Liver (tissue), 9 donors: Measurements from ENCODE around the gene LPP. TPM values are rescaled to one million over a fixed set of nuclear protein-coding genes. Genes with fewer than 3 reads are reported as not detected.

Experiments used
- DNase-seq: peaks from one replicate; pipeline ENCODE4 v3.0.0-alpha.2; 2017; ENCODE audit warnings: low spot score
- H3K27ac ChIP-seq, 2 donors: one replicate each; pipeline ENCODE4 v1.7.0; 2013; ENCODE audit warnings: inconsistent platforms in 2 of 2, low read length in 2 of 2, control low read depth in 1 of 2, low read depth in 1 of 2, mild to moderate bottlenecking in 1 of 2
- H3K27me3 ChIP-seq, 4 donors: one replicate each; pipeline versions ENCODE4 v1.6.1 to v1.7.0; 2013; ENCODE audit warnings: low read length in 3 of 4, inconsistent platforms in 1 of 4, mild to moderate bottlenecking in 1 of 4, moderate library complexity in 1 of 4; ENCODE audit not compliant: control insufficient read depth in 4 of 4, insufficient read depth in 4 of 4
- H3K36me3 ChIP-seq, 4 donors: one replicate each; pipeline versions ENCODE4 v1.6.1 to v1.7.0; 2013; ENCODE audit warnings: low read length in 3 of 4, mild to moderate bottlenecking in 3 of 4, low read depth in 1 of 4, moderate library complexity in 1 of 4; ENCODE audit not compliant: control insufficient read depth in 4 of 4, insufficient read depth in 3 of 4
- H3K4me1 ChIP-seq, 4 donors: one replicate each; pipeline versions ENCODE4 v1.6.1 to v1.7.0; 2013; ENCODE audit warnings: low read length in 3 of 4, mild to moderate bottlenecking in 3 of 4, moderate library complexity in 1 of 4; ENCODE audit not compliant: control insufficient read depth in 4 of 4, insufficient read depth in 4 of 4
- H3K4me3 ChIP-seq, 3 donors: one replicate each; pipeline versions ENCODE4 v1.6.1 to v1.7.0; 2013; ENCODE audit warnings: low read length in 3 of 3, control low read depth in 1 of 3, low read depth in 1 of 3, mild to moderate bottlenecking in 1 of 3
- H3K9ac ChIP-seq, 2 donors: one replicate each; pipeline ENCODE4 v1.7.0; 2013; ENCODE audit warnings: low read length in 2 of 2, mild to moderate bottlenecking in 2 of 2, moderate library complexity in 2 of 2, control low read depth in 1 of 2, low read depth in 1 of 2
- H3K9me3 ChIP-seq, 4 donors: one replicate each; pipeline versions ENCODE4 v1.6.1 to v1.7.0; 2013; ENCODE audit warnings: low read length in 3 of 4; ENCODE audit not compliant: control insufficient read depth in 4 of 4
- ATF3 ChIP-seq: IDR thresholded peaks from 2 replicates; pipeline ENCODE4 v1.6.1; 2016; ENCODE audit warnings: antibody characterized with exemption
- CTCF ChIP-seq: fragments of 150-350 bp; IDR thresholded peaks from 2 replicates; pipeline ENCODE4 v1.5.1; 2017; ENCODE audit warnings: improper control_type of control experiment, low read depth, low read length; ENCODE audit not compliant: missing input control
- EGR1 ChIP-seq, 2 donors: IDR thresholded peaks; 2 replicates each; pipeline ENCODE4 v1.6.1; 2016 to 2018; ENCODE audit warnings: antibody characterized with exemption in 2 of 2, low read depth in 2 of 2
- FOXA1 ChIP-seq: IDR thresholded peaks from 2 replicates; pipeline ENCODE4 v1.6.1; 2016; ENCODE audit warnings: antibody characterized with exemption
- FOXA2 ChIP-seq: IDR thresholded peaks from 2 replicates; pipeline ENCODE4 v1.6.1; 2016; ENCODE audit warnings: antibody characterized with exemption
- GABPA ChIP-seq, 2 donors: IDR thresholded peaks in 1 of 2; conservative IDR thresholded peaks in 1 of 2; 2 replicates each; pipeline ENCODE4 v1.6.1; 2016; ENCODE audit warnings: antibody characterized with exemption in 2 of 2, mild to moderate bottlenecking in 1 of 2, moderate library complexity in 1 of 2
- HNF4A ChIP-seq, 2 donors: conservative IDR thresholded peaks; 2 replicates each; pipeline ENCODE4 v1.6.1; 2016; ENCODE audit warnings: antibody characterized with exemption in 2 of 2, mild to moderate bottlenecking in 2 of 2
- HNF4G ChIP-seq: IDR thresholded peaks from 2 replicates; pipeline ENCODE4 v1.6.1; 2016; ENCODE audit warnings: antibody characterized with exemption
- JUND ChIP-seq, 2 donors: IDR thresholded peaks; 2 replicates each; pipeline ENCODE4 v1.6.1; 2016; ENCODE audit warnings: antibody characterized with exemption in 2 of 2
- MAX ChIP-seq: IDR thresholded peaks from 2 replicates; pipeline ENCODE4 v1.6.1; 2016; ENCODE audit warnings: antibody characterized with exemption
- NR2F2 ChIP-seq: IDR thresholded peaks from 2 replicates; pipeline ENCODE4 v1.6.1; 2016; ENCODE audit warnings: antibody characterized with exemption
- RAD21 ChIP-seq, 2 donors: IDR thresholded peaks; 2 replicates each; pipeline ENCODE4 v1.6.1; 2016; ENCODE audit warnings: antibody characterized with exemption in 2 of 2, mild to moderate bottlenecking in 2 of 2
- REST ChIP-seq: IDR thresholded peaks from 2 replicates; pipeline ENCODE4 v1.6.1; 2016; ENCODE audit warnings: antibody characterized with exemption, mild to moderate bottlenecking
- RXRA ChIP-seq, 2 donors: IDR thresholded peaks; 2 replicates each; pipeline ENCODE4 v1.6.1; 2017 to 2018; ENCODE audit warnings: antibody characterized with exemption in 2 of 2, mild to moderate bottlenecking in 1 of 2
- SP1 ChIP-seq: IDR thresholded peaks from 2 replicates; pipeline ENCODE4 v1.6.1; 2018; ENCODE audit warnings: antibody characterized with exemption, mild to moderate bottlenecking
- TAF1 ChIP-seq: conservative IDR thresholded peaks from 2 replicates; pipeline ENCODE4 v1.6.1; 2016; ENCODE audit warnings: antibody characterized with exemption, mild to moderate bottlenecking
- YY1 ChIP-seq: IDR thresholded peaks from 2 replicates; pipeline ENCODE4 v1.6.1; 2016; ENCODE audit warnings: antibody characterized with exemption, mild to moderate bottlenecking
- ZBTB33 ChIP-seq: IDR thresholded peaks from 2 replicates; pipeline ENCODE4 v1.6.1; 2016; ENCODE audit warnings: antibody characterized with exemption
- WGBS: extraction: QIAGEN DNeasy Blood & Tissue Kit; methylation state at CpG from one replicate; pipeline ENCODE4 v1.1.7; 2013; 5-methylcytosine and 5-hydroxymethylcytosine counted together
- polyA plus RNA-seq, 2 donors: library from polyadenylated mRNA; stranded (reverse) in 1 of 2; unstranded in 1 of 2; fragments of 200-250 nt in 1 of 2; fragments of >200 nt in 1 of 2; fragmentation: Nextera tagmentation in 1 of 2; extraction: Ambion mirVana in 1 of 2; gene quantifications; one replicate each; pipeline versions ENCODE4 v1.2.1 to v1.2.3, GENCODE V29; 2013 to 2015
- total RNA-seq, 2 donors: library from RNA; depleted of rRNA; stranded (reverse); fragments of >200 nt; gene quantifications; one replicate each; pipeline ENCODE4 v1.2.3, GENCODE V29; 2014
- donor health status: healthy.
- donor health status: healthy.
- donor health status: healthy.
- donor health status: healthy.
- donor health status: healthy.

LPP gene
- total and polyA plus RNA-seq, 4 donors, result 3.3 to 53.7 (median 28.2) TPM

GRCh38 chr3:188643736-188644135 is 489.8 kb downstream of the LPP start (continued):
- no peak for TF ChIP-seq REST
- TF ChIP-seq MAX, result no peak
- TF ChIP-seq GABPA (IDR thresholded peaks at IDR 0.05 in 1 of 2, conservative IDR thresholded peaks at IDR 0.05 in 1 of 2), result no peak
- no peak for TF ChIP-seq ATF3
- TF ChIP-seq RXRA (IDR thresholded peaks at IDR 0.05), result no peak
- no peak for TF ChIP-seq HNF4A (conservative IDR thresholded peaks at IDR 0.05)
- TF ChIP-seq FOXA1, result no peak
- no peak for TF ChIP-seq HNF4G
- no peak for TF ChIP-seq FOXA2
- no peak for TF ChIP-seq EGR1 (IDR thresholded peaks at IDR 0.05; ENCODE audit: low read depth in 2 of 2)
- TF ChIP-seq RAD21 (IDR thresholded peaks at IDR 0.05), result no peak
- no peak for TF ChIP-seq NR2F2

GRCh38 chr3:188646592-188646991 is 492.6 kb downstream of the LPP start:
- no peak overlapping the region for H3K9ac ChIP-seq
- H3K4me1 ChIP-seq, result no peaks in the 10 kb centered on the region
- no peaks in the 10 kb centered on the region for H3K9me3 ChIP-seq
- TF ChIP-seq CTCF (no peak), SP1 (no peak), JUND (IDR thresholded peaks at IDR 0.05) (no peak), ZBTB33 (no peak), ATF3 (no peak), TAF1 (no peak), NR2F2 (no peak), FOXA2 (no peak), GABPA (IDR thresholded peaks at IDR 0.05 in 1 of 2, conservative IDR thresholded peaks at IDR 0.05 in 1 of 2) (no peak), EGR1 (IDR thresholded peaks at IDR 0.05; ENCODE audit: low read depth in 2 of 2) (no peak), FOXA1 (no peak), RXRA (IDR thresholded peaks at IDR 0.05) (no peak), REST (no peak), HNF4G (no peak), MAX (no peak), HNF4A (conservative IDR thresholded peaks at IDR 0.05) (no peak), YY1 (no peak), RAD21 (IDR thresholded peaks at IDR 0.05) (no peak)
- WGBS, result 2% methylated on average over 1 of the region's 1 CpG
- no peak overlapping the region for H3K4me3 ChIP-seq
- no peaks in the 10 kb centered on the region for H3K36me3 ChIP-seq
- H3K27ac ChIP-seq, result no peak overlapping the region
- H3K27me3 ChIP-seq, result no peaks in the 10 kb centered on the region
- no peak for DNase-seq
